ENCODE results near the gene RHBDD1.

Gene RHBDD1

GRCh38 chr2:226895579-226895978, 59.7 kb downstream of the RHBDD1 start:
- Histone ChIP-seq H3K4me1 (ENCODE audit: control insufficient read depth, insufficient read depth, low read length) (no peaks in the 10 kb centered on the region), H3K27me3 (ENCODE audit: control insufficient read depth, insufficient read depth, low read length) (no peaks in the 10 kb centered on the region), H3K9me3 (ENCODE audit: control insufficient read depth, insufficient read depth, low read length) (no peaks in the 10 kb centered on the region), H3K27ac (ENCODE audit: low read length) (no peak overlapping the region), H3K4me3 (ENCODE audit: low read length) (no peak overlapping the region), H3K36me3 (ENCODE audit: control insufficient read depth, insufficient read depth, low read length) (no peaks in the 10 kb centered on the region)
- WGBS (ENCODE audit: insufficient coverage, insufficient read length) = no CpG with 5 or more reads among the region's 2 CpGs
- DNase-seq (ENCODE audit: low read depth, low spot score) = no peak

- Histone ChIP-seq H3K27me3 (ENCODE audit: control insufficient read depth, insufficient read depth, low read length) (no peaks in the 10 kb centered on the region), H3K27ac (ENCODE audit: low read length) (no peak overlapping the region), H3K4me1 (ENCODE audit: control insufficient read depth, insufficient read depth, low read length) (no peaks in the 10 kb centered on the region), H3K36me3 (ENCODE audit: control insufficient read depth, insufficient read depth, low read length) (no peaks in the 10 kb centered on the region), H3K4me3 (ENCODE audit: low read length) (no peak overlapping the region), H3K9me3 (ENCODE audit: control insufficient read depth, insufficient read depth, low read length) (no peaks in the 10 kb centered on the region)
- no CpG with 5 or more reads among the region's 4 CpGs for WGBS (ENCODE audit: insufficient coverage, insufficient read length)
- no peak for DNase-seq (ENCODE audit: low read depth, low spot score)
Observed at GRCh38 chr2:226898121-226898520, 62.3 kb downstream of the RHBDD1 start.

- DNase-seq (ENCODE audit: low read depth, low spot score) = no peak
Observed at GRCh38 chr2:226898897-226899296, 63.0 kb downstream of the RHBDD1 start.

GRCh38 chr2:226902041-226902966, 66.5 kb downstream of the RHBDD1 start:
- WGBS (ENCODE audit: insufficient coverage, insufficient read length) = no CpG with 5 or more reads among the region's 6 CpGs
- Histone ChIP-seq H3K4me3 (ENCODE audit: low read length) (no peak overlapping the region), H3K27me3 (ENCODE audit: control insufficient read depth, insufficient read depth, low read length) (no peaks in the 10 kb centered on the region), H3K27ac (ENCODE audit: low read length) (no peak overlapping the region), H3K4me1 (ENCODE audit: control insufficient read depth, insufficient read depth, low read length) (no peaks in the 10 kb centered on the region), H3K36me3 (ENCODE audit: control insufficient read depth, insufficient read depth, low read length) (no peaks in the 10 kb centered on the region), H3K9me3 (ENCODE audit: control insufficient read depth, insufficient read depth, low read length) (no peaks in the 10 kb centered on the region)
- no peak for DNase-seq (ENCODE audit: low read depth, low spot score)

More at GRCh38 chr2:226898897-226899296, 63.0 kb downstream of the RHBDD1 start:
- Histone ChIP-seq H3K4me3 (ENCODE audit: low read length) (no peak overlapping the region), H3K27ac (ENCODE audit: low read length) (no peak overlapping the region), H3K4me1 (ENCODE audit: control insufficient read depth, insufficient read depth, low read length) (no peaks in the 10 kb centered on the region), H3K27me3 (ENCODE audit: control insufficient read depth, insufficient read depth, low read length) (no peaks in the 10 kb centered on the region), H3K9me3 (ENCODE audit: control insufficient read depth, insufficient read depth, low read length) (no peaks in the 10 kb centered on the region), H3K36me3 (ENCODE audit: control insufficient read depth, insufficient read depth, low read length) (no peaks in the 10 kb centered on the region)
- WGBS (ENCODE audit: insufficient coverage, insufficient read length) = no CpG with 5 or more reads among the region's 3 CpGs

GRCh38 chr2:226903179-226903578, 67.3 kb downstream of the RHBDD1 start:
- WGBS (ENCODE audit: insufficient coverage, insufficient read length) = no CpG with 5 or more reads among the region's 4 CpGs
- Histone ChIP-seq H3K27ac (ENCODE audit: low read length) (no peak overlapping the region), H3K4me3 (ENCODE audit: low read length) (no peak overlapping the region), H3K27me3 (ENCODE audit: control insufficient read depth, insufficient read depth, low read length) (no peaks in the 10 kb centered on the region), H3K4me1 (ENCODE audit: control insufficient read depth, insufficient read depth, low read length) (no peaks in the 10 kb centered on the region), H3K9me3 (ENCODE audit: control insufficient read depth, insufficient read depth, low read length) (no peaks in the 10 kb centered on the region), H3K36me3 (ENCODE audit: control insufficient read depth, insufficient read depth, low read length) (no peaks in the 10 kb centered on the region)
- no peak for DNase-seq (ENCODE audit: low read depth, low spot score)

GRCh38 chr2:226904592-226904991, 68.7 kb downstream of the RHBDD1 start:
- Histone ChIP-seq H3K36me3 (ENCODE audit: control insufficient read depth, insufficient read depth, low read length) (no peaks in the 10 kb centered on the region), H3K4me1 (ENCODE audit: control insufficient read depth, insufficient read depth, low read length) (no peaks in the 10 kb centered on the region), H3K4me3 (ENCODE audit: low read length) (no peak overlapping the region), H3K27me3 (ENCODE audit: control insufficient read depth, insufficient read depth, low read length) (no peaks in the 10 kb centered on the region), H3K27ac (ENCODE audit: low read length) (no peak overlapping the region), H3K9me3 (ENCODE audit: control insufficient read depth, insufficient read depth, low read length) (no peaks in the 10 kb centered on the region)
- no CpG with 5 or more reads among the region's 6 CpGs for WGBS (ENCODE audit: insufficient coverage, insufficient read length)
- no peak for DNase-seq (ENCODE audit: low read depth, low spot score)

- no peaks in the 10 kb centered on the region for H3K27me3 ChIP-seq (ENCODE audit: control insufficient read depth, insufficient read depth, low read length)
- H3K9me3 ChIP-seq (ENCODE audit: control insufficient read depth, insufficient read depth, low read length) = no peaks in the 10 kb centered on the region
- H3K36me3 ChIP-seq (ENCODE audit: control insufficient read depth, insufficient read depth, low read length) = no peaks in the 10 kb centered on the region
- no peaks in the 10 kb centered on the region for H3K4me1 ChIP-seq (ENCODE audit: control insufficient read depth, insufficient read depth, low read length)
- H3K4me3 ChIP-seq (ENCODE audit: low read length) = no peak overlapping the region
- WGBS (ENCODE audit: insufficient coverage, insufficient read length) = no CpG with 5 or more reads among the region's 6 CpGs
- DNase-seq (ENCODE audit: low read depth, low spot score) = no peak
- no peak overlapping the region for H3K27ac ChIP-seq (ENCODE audit: low read length)
Observed at GRCh38 chr2:226905718-226906117, 69.9 kb downstream of the RHBDD1 start.

- no peaks in the 10 kb centered on the region for H3K36me3 ChIP-seq (ENCODE audit: control insufficient read depth, insufficient read depth, low read length)
- DNase-seq (ENCODE audit: low read depth, low spot score) = no peak
- H3K27me3 ChIP-seq (ENCODE audit: control insufficient read depth, insufficient read depth, low read length) = no peaks in the 10 kb centered on the region
- no peak overlapping the region for H3K4me3 ChIP-seq (ENCODE audit: low read length)
- no peak overlapping the region for H3K27ac ChIP-seq (ENCODE audit: low read length)
- H3K4me1 ChIP-seq (ENCODE audit: control insufficient read depth, insufficient read depth, low read length) = no peaks in the 10 kb centered on the region
- whole genome bisulfite sequencing (ENCODE audit: insufficient coverage, insufficient read length) = no CpG with 5 or more reads among the region's 4 CpGs
- no peaks in the 10 kb centered on the region for H3K9me3 ChIP-seq (ENCODE audit: control insufficient read depth, insufficient read depth, low read length)
Observed at GRCh38 chr2:226906163-226906693, 70.4 kb downstream of the RHBDD1 start.

- Histone ChIP-seq H3K27ac (ENCODE audit: low read length) (no peak overlapping the region), H3K4me1 (ENCODE audit: control insufficient read depth, insufficient read depth, low read length) (no peaks in the 10 kb centered on the region), H3K9me3 (ENCODE audit: control insufficient read depth, insufficient read depth, low read length) (no peaks in the 10 kb centered on the region), H3K36me3 (ENCODE audit: control insufficient read depth, insufficient read depth, low read length) (no peaks in the 10 kb centered on the region), H3K27me3 (ENCODE audit: control insufficient read depth, insufficient read depth, low read length) (no peaks in the 10 kb centered on the region), H3K4me3 (ENCODE audit: low read length) (no peak overlapping the region)
- WGBS (ENCODE audit: insufficient coverage, insufficient read length) = no CpG with 5 or more reads among the region's 3 CpGs
- no peak for DNase-seq (ENCODE audit: low read depth, low spot score)
Observed at GRCh38 chr2:226909126-226909525, 73.3 kb downstream of the RHBDD1 start.

GRCh38 chr2:226909836-226910235, 74.0 kb downstream of the RHBDD1 start:
- DNase-seq (ENCODE audit: low read depth, low spot score) = no peak
- Histone ChIP-seq H3K27me3 (ENCODE audit: control insufficient read depth, insufficient read depth, low read length) (no peaks in the 10 kb centered on the region), H3K4me3 (ENCODE audit: low read length) (no peak overlapping the region), H3K9me3 (ENCODE audit: control insufficient read depth, insufficient read depth, low read length) (no peaks in the 10 kb centered on the region), H3K4me1 (ENCODE audit: control insufficient read depth, insufficient read depth, low read length) (no peaks in the 10 kb centered on the region), H3K27ac (ENCODE audit: low read length) (no peak overlapping the region), H3K36me3 (ENCODE audit: control insufficient read depth, insufficient read depth, low read length) (no peaks in the 10 kb centered on the region)
- WGBS (ENCODE audit: insufficient coverage, insufficient read length) = no CpG with 5 or more reads among the region's 2 CpGs

Measured in iPS DF 6.9 (cell line).